Activated CD4-positive, alpha-beta T cell treated with anti-CD3 and anti-CD28 coated beads for 24 hours (primary cell): ENCODE results near the gene DMPK.
"Not testable (repeated sequence)": the region's sequence is repeated elsewhere in the genome, so short reads cannot be mapped to it uniquely, and the experiment has no call there.

Experiments used
- DNase-seq, 2 donors: peaks; one replicate each; pipeline ENCODE4 v3.0.0-alpha.2; 2020; ENCODE audit warnings: low read depth in 2 of 2

DMPK gene

DNA sequence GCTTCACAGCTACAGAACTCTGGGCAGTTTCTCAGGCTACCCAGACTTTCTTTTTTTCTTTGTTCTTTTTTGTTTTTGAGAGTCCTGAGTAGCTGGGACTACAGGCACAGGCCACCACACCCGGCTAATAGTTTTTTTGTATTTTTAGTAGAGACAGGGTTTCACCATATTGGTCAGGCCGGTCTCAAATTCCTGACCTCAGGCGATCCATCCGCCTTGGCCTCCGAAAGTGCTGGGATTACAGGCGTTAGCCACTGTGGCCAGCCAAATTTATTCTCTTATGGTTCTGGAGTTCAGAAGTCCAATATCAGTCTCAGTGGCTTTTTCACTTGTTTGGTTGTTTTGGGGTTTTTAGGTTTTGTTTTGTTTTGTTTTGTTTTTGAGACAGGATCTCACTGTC, 36.7 kb downstream of the DMPK start:
- no peak for DNase-seq

DNA sequence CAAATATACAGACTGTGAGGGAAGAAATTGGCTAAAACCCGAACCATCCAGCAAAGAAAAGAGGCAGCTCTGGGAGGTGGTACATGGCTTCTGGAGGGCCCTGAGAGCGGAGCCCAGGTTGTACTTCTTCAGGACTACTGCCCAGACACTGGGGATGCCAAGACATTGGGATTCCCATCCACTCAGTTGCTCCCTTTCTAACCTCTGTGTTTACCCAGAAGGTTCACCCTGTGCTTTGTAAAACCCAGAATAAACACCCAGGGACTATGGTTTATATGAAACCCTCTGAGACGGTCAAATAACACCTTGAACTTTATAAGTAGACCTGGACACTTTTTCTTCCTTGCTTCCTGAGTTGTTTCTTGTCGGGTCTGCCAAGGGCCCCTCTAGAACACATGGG, 39.3 kb downstream of the DMPK start:
- no peak for DNase-seq

GRCh38 chr19:45739498-45740439, 42.5 kb downstream of the DMPK start:
- DNase-seq = no peak

- no peak for DNase-seq
These were observed 49.0 kb downstream of the DMPK start, which contains the start of gene MEIOSIN for GRCh38 chr19:45733160-45733810. TSS of gene MEIOSIN (plus strand) at chr19:45733439. CDS start at chr19:45735377, 1,938 bp downstream.

- peak; percentile 88 to 91 for DNase-seq
These were observed 51.7 kb downstream of the DMPK start, which contains the start of gene FBXO46 for GRCh38 chr19:45730368-45731288. TSS of gene FBXO46 (minus strand) at chr19:45730896. CDS start at chr19:45713495, 17,401 bp downstream.

DNA sequence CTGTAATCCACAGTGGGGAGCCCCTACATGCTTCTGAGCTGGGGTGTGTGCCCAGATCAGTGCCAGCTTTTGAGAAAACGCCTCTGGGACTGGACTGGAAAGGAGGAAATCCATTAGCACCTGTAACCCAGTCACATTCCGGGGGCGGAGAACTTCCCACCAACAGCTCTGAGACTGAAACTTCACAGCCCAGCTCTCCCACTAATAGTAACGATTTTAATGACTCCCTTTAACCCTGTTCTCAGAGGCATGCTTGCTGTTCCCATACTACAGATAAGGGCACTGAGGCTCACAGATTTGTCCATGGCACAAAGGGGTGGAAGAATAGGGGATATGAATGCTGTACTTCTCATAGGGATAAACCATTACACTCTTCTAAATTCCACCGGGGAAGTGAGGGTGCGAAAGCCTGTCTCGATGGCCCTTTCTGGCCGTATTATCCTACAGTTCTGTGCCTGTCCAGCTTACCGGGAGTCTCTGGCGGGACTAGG, 52.4 kb downstream of the DMPK start:
- DNase-seq = no peak

- DNase-seq = not testable (repeated sequence)
These were observed 53.6 kb downstream of the DMPK start for GRCh38 chr19:45728683-45729082.

- DNase-seq = not testable (repeated sequence)
These were observed 62.2 kb downstream of the DMPK start for GRCh38 chr19:45720065-45720464.
